ENCODE measurements around the gene CCDC71. TPM values are rescaled to one million over a fixed set of nuclear protein-coding genes. Genes with fewer than 3 reads are reported as not detected.
A peak's percentile ranks its signal among the peaks of the same experiment; 100 is the strongest.

CCDC71 gene
- total and polyA plus RNA-seq, 9 of the 15 experiments (the other 6 are each of a cell fraction or from before 2014, with no cell fraction given), result 0.13 to 19.3 (median 14.3) TPM

DNA sequence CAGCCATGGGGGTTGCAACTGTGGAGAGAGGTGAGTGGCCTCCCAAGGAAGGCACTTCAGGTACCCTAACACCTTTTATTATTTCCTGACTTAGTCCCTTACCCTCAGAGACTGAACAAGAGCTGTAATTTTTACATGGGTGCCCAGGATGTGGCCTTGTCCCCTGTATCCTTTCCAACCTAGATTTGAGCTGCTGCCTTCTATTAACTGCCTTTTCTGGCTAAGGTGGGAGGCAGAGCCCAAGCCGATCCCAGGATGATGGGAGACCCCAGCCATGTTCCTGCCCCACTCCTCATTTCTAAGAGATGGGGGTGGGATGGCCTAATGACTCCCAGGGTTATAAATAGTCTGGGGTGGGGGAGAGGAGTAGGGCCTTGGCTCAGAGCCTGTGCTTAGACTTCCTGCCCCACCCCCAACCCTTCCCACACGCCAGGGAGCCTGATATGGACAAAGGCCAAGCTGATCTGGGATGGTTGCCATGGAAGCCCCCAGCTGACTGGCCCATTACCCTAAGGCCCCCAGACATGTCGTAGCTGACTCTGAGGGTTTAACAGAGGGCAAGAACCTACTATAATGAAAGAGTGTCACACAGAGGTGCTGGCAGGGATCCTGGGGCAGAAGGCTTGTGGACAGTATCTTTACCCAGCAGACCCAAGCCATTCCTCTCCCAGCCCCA lies 7.1 kb upstream of the CCDC71 start:
- Histone ChIP-seq H3K4me3 (peak overlapping the region; percentile 72; the same call in 1 of the 2 replicates), H3K36me3 (ENCODE audit: control insufficient read depth, insufficient read depth, low read length) (peaks cover 16% of the 10 kb centered on the region), H3K4me1 (replicated peaks in 1 of 2; ENCODE audit: control insufficient read depth in 2 of 2, insufficient read depth in 2 of 2, low read length in 2 of 2) (peaks cover 33 to 57% of the 10 kb centered on the region in 2 experiments), H3K27ac (ENCODE audit: extremely low read depth, low read depth, low read length) (peak overlapping the region; percentile 1; the same call in 2 of the 3 replicates), H3K9me1 (ENCODE audit: control insufficient read depth, insufficient read depth, low read length) (peaks cover 3% of the 10 kb centered on the region), H3K4me2 (ENCODE audit: insufficient read depth, low read length) (peak overlapping the region; percentile 84), H3K9ac (ENCODE audit: insufficient read depth in 1 of 2, low read depth in 2 of 2, low read length in 2 of 2) (peak overlapping the region; percentile 67 to 88; a peak in 3 of 4 replicates), H2AFZ (ENCODE audit: low read depth, low read length) (no peak overlapping the region), H3K9me3 (replicated peaks; ENCODE audit: control insufficient read depth, insufficient read depth, low read depth, low read length) (no peaks in the 10 kb centered on the region), H4K20me1 (replicated peaks; ENCODE audit: control insufficient read depth, insufficient read depth, low read length) (no peaks in the 10 kb centered on the region; the same call in 1 of the 2 replicates), H3K27me3 (ENCODE audit: control insufficient read depth in 2 of 2, insufficient read depth in 2 of 2, low read length in 2 of 2) (no peaks in the 10 kb centered on the region), H3K79me2 (ENCODE audit: control insufficient read depth, insufficient read depth, low read length) (peaks cover 25% of the 10 kb centered on the region)
- in situ Hi-C loops (cut with MboI), result loop anchor here (25.0 kb wide), 1 partner anchor 264 kb away; the partner anchor contains the start of gene NICN1
- intact Hi-C loops (cut with micrococcal nuclease), result loop anchor here (5.0 kb wide), 4 partner anchors 64 to 274 kb away; partner anchors contain the start of genes C3orf62 and USP4
- no peak for ATAC-seq
- DNase-seq (ENCODE audit: extremely low read depth in 1 of 4, low spot score in 3 of 4), result peak; percentile 49 to 78 (median 58)
- CTCF ChIA-PET (ENCODE audit: low intra/inter-chr PET ratio), result no interaction called here
- peak; percentile 86 for FAIRE-seq
- WGBS (ENCODE audit: insufficient coverage, low coverage, missing lambda C conversion rate), result 6% methylated on average over 2 of the region's 3 CpGs
- POLR2A ChIA-PET, result interaction anchor here (0.6 kb wide), 4 partner anchors 28 to 1049 kb away, joined by 3 read pairs; no protein-coding TSS in a partner anchor
- no TSS peak for BruUV-seq (replicated peaks)
- TF ChIP-seq DPF2 (IDR thresholded peaks at IDR 0.05), result peak; percentile 22; the same call in 1 of the 2 replicates
- TF ChIP-seq NFIC (IDR thresholded peaks at IDR 0.05), result peak; percentile 87
- peak; percentile 54 for TF ChIP-seq CBFA2T3 (IDR thresholded peaks at IDR 0.05)
- TF ChIP-seq CBFA2T2 (conservative IDR thresholded peaks at IDR 0.05), result peak; percentile 21; the same call in 1 of the 2 replicates
- TF ChIP-seq NCOR1 (IDR thresholded peaks at IDR 0.05), result peak; percentile 30; the same call in 1 of the 2 replicates
- TF ChIP-seq MEF2A (IDR thresholded peaks at IDR 0.05; ENCODE audit: control insufficient read depth, low read depth, low read length), result peak; percentile 81
- TF ChIP-seq RBFOX2 (IDR thresholded peaks at IDR 0.05; ENCODE audit: low read depth, low read length), result 0 out of 2 replicates have a peak, but pooled peaks have one; percentile 7
- no peak for TF ChIP-seq ARID2 (IDR thresholded peaks at IDR 0.05)
- TF ChIP-seq HDAC8 (tag; IDR thresholded peaks at IDR 0.05), result no peak
- peak; percentile 80; the same call in 1 of the 2 replicates for TF ChIP-seq RFX1 (IDR thresholded peaks at IDR 0.05)
- peak; percentile 35; the same call in 1 of the 2 replicates for TF ChIP-seq VEZF1 (CRISPR knock-in tag; IDR thresholded peaks at IDR 0.05)
- TF ChIP-seq ARID1B (IDR thresholded peaks at IDR 0.05), result peak; percentile 37
- 0 out of 2 replicates have a peak, but pooled peaks have one; percentile 22 for TF ChIP-seq GABPA (tag; conservative IDR thresholded peaks at IDR 0.05; ENCODE audit: low read depth)
- TF ChIP-seq, protein P1, sequence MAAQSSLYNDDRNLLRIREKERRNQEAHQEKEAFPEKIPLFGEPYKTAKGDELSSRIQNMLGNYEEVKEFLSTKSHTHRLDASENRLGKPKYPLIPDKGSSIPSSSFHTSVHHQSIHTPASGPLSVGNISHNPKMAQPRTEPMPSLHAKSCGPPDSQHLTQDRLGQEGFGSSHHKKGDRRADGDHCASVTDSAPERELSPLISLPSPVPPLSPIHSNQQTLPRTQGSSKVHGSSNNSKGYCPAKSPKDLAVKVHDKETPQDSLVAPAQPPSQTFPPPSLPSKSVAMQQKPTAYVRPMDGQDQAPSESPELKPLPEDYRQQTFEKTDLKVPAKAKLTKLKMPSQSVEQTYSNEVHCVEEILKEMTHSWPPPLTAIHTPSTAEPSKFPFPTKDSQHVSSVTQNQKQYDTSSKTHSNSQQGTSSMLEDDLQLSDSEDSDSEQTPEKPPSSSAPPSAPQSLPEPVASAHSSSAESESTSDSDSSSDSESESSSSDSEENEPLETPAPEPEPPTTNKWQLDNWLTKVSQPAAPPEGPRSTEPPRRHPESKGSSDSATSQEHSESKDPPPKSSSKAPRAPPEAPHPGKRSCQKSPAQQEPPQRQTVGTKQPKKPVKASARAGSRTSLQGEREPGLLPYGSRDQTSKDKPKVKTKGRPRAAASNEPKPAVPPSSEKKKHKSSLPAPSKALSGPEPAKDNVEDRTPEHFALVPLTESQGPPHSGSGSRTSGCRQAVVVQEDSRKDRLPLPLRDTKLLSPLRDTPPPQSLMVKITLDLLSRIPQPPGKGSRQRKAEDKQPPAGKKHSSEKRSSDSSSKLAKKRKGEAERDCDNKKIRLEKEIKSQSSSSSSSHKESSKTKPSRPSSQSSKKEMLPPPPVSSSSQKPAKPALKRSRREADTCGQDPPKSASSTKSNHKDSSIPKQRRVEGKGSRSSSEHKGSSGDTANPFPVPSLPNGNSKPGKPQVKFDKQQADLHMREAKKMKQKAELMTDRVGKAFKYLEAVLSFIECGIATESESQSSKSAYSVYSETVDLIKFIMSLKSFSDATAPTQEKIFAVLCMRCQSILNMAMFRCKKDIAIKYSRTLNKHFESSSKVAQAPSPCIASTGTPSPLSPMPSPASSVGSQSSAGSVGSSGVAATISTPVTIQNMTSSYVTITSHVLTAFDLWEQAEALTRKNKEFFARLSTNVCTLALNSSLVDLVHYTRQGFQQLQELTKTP (IDR thresholded peaks at IDR 0.05; ENCODE audit: low read depth in 1 of 2, partially characterized antibody in 2 of 2), result no peak
- peak; percentile 16; the same call in 1 of the 2 replicates for TF ChIP-seq TCF3 (CRISPR knock-in tag; IDR thresholded peaks at IDR 0.05)
- TF ChIP-seq ZBTB2 (IDR thresholded peaks at IDR 0.05), result no peak
